H54 (cell line): ENCODE results near the gene PTPRB.

Experiments
- DNase-seq: peaks from one replicate; pipeline ENCODE4 v3.0.0; 2011; ENCODE audit warnings: low spot score, mixed read lengths; ENCODE audit not compliant: insufficient read length
- FAIRE-seq: peaks from 3 replicates; lab custom pipeline; 2011; peaks lifted over from hg19 to GRCh38; lab: Jason Lieb, UNC
- POLR2A ChIP-seq: IDR thresholded peaks from 2 replicates; pipeline ENCODE4 v1.6.1; 2011; ENCODE audit warnings: low read depth, mild to moderate bottlenecking, low read length

The PTPRB gene

DNA sequence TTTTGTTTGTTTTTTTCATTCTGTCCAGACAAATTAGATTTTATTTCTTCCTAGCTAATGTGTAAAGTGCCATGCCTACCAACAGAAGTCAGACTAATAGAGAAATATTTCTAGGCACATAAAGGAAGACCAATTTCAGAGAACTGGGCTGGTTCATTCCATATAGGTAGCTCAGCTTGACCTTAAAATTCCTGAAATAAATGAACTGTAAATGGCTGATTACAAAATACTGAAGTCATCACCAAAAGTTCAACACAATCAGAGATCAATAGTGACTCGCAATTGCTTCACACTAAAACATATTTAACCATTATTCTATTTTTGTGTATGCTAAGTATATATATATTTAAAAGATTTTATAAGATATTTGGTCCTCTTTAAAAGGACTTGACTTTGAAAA lies 34.2 kb downstream of the PTPRB start:
- DNase-seq: no peak
- no peak for FAIRE-seq
- TF ChIP-seq POLR2A: no peak

DNA sequence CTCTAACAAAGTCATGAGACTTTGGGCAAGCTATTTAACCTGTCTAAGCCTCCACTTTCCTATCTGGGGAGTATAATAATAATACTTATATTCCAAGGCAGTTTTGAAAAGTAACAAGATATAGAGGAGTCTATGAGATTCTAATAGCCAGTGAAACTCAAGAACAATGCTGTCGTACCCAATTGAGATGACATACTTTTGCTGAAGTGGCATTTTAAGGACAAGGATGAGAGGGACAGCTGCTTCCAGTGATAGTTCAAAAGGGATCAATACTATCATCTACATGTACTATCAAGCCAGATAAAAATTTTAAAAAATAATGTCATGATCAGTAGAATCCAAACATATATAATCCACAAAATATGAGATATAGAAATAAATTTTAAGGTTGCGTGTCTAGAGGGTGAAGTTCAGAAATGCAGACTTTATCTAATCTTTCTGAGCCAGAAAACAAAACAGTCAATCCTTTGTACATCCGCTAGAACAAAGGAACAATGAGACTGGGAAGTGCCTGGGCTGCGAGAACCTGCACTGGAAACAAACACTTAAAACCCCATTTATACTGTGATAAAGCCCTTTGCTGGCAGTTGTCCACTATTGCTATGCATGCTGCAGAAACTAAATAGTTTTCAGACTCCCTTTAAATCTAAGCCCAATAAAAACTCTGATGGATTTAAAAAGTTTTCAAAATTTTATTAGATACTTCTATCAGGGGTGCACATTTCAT lies 38.6 kb downstream of the PTPRB start:
- no peak for TF ChIP-seq POLR2A
- DNase-seq: no peak
- FAIRE-seq: no peak

DNA sequence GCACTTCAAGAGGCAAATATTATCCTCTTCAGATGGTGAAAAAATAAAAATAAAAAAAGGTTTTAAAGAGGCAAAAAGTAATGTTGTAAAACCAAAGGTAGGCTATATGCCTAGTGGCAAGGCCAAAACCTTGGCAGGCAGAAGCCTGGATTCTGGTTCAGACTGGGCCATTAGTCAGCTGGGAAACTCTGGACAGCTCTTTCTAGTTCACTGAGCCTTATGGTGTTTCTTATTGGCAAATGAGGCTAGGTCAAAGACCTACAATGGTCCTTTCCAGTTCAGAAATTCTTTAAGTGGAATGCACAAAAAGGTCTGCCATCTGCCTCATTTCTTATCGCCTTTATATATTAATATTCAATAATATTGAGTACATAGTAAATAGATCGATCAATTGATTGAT lies 44.6 kb downstream of the PTPRB start:
- no peak for FAIRE-seq
- no peak for DNase-seq
- TF ChIP-seq POLR2A: no peak

GRCh38 chr12:70590549-70591226 lies 46.5 kb downstream of the PTPRB start:
- TF ChIP-seq POLR2A: no peak
- FAIRE-seq (no peak), DNase-seq (no peak)

DNA sequence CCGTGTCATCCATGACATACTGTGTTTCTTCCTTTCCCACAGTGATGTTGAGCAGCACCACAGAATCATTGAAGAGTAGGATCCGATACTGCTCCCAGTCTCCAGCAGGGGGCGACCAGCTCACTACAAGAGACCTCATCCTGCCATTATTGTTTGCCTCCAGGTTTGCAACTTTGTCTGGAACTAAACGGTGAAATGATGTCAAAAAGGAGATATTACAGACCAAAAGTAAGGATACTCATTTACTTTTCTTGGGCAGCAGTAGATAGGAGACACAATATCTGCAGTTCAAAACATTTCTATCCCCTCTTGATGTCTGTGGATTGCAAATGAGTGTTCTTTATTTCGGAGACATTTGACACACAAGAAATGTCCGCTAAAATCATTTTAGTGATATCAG lies 47.2 kb downstream of the PTPRB start:
- FAIRE-seq (peak; percentile 87), DNase-seq (no peak)
- TF ChIP-seq POLR2A: no peak

DNA sequence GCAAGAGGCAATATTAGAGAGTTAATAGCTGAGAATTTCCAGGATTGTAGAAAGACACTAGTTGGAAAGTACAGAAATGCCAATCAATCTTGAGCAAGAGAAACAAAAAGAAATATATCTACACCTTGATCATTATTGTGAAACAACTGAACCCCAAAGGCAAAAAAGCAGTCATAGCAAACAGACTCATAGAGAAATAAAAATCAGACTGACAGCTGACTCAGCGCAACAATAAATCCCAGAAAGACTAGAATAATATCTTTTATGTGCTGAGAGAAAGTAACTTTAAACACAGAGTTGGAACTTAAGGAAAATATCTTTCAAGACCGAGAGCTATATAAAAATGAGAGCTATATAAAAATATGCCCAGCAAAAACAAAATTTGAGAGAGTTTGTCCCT lies 52.9 kb downstream of the PTPRB start:
- DNase-seq (no peak), FAIRE-seq (no peak)
- no peak for TF ChIP-seq POLR2A

DNA sequence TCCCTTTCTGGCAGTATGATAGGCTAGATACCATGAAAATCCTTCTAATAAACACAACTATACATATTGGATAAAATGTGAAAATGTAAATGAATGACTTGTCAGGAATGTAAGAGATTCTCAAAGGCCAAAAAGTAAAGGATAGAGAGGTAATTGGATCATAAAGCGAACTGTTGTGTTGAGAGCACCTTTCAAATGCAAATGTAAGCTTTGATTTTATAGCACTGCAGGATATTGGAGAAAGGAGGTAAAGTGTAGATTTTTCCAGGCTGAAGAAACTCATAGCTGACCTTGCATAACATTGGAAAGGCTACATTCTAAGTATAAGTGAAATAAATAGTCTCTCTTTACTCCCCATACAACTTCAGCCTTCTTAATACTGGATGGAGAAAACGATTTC lies 54.0 kb downstream of the PTPRB start:
- no peak for TF ChIP-seq POLR2A
- FAIRE-seq (no peak), DNase-seq (no peak)

- DNase-seq (no peak), FAIRE-seq (no peak)
- TF ChIP-seq POLR2A: no peak
Measured at GRCh38 chr12:70581208-70581607, 56.0 kb downstream of the PTPRB start.

GRCh38 chr12:70577283-70577634 lies 60.0 kb downstream of the PTPRB start:
- FAIRE-seq (no peak), DNase-seq (no peak)
- no peak for TF ChIP-seq POLR2A

DNA sequence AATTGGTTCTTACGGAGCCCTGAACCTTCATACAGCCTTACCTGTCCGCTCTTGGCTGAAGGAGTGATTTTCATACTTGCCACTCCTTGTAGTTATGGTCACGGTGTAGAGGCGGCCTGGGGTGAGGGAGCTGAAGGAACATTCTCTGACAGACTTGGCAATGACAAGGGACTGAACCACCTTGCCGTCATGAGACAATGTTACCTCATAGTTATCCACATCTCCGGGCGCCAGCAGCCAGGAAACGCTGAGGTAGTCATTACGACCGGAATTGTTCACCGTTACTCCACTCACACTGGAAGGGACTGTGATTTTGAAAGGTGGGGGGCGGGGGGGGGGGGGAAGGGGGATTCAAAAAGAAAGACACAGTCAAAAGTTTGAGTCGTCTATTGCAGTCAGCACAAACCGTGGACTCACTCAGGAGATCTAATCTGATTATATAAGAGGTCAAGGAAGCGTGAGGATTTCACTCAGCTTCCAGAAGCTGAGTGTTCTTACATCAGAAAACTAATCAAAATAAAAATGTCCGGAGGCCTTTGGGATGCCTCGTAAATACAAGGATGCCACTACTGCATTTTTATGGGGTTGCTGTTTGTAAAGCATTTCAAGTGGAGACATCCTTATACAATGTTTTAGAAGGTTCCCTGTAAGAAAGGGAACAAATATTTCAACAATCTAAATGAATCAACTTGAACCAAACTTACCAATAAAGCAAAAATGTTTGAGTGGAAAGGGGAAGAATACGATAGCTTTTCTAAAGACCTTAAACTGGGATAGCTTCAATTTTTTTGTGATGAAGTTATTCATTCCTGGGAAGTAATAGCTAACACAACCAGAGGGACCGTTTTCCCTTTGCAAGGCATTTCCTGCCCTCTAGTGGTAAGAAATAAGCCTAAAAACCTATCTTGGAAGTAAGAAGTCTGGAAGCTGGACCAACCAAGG lies 60.6 kb downstream of the PTPRB start:
- TF ChIP-seq POLR2A: no peak
- DNase-seq (peak; percentile 32), FAIRE-seq (peak; percentile 97)

DNA sequence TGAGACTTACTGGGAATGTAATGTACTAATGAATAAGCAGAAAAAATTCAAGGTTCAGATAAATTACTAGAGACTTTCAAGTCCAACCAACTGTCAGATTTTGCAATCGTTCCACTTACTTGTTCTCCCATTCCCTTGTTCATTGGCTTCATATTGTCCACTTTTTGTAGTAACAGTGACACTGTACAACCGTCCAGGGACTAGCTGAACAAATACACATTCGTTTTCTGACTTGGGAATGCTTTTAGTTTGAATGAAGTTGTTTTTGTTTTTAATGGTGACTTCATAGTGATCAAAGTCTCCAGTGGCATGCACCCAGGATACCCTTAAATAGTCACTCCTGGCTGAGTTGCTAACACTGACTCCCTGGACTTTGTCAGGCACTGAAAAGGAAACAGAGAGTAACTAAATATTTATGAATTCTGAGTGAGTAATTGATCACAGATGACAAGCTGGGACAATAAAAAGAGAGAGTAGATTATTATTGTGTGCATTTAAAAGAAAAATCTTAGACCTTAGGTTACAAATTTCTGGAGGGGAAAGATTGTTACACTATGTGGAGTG lies 65.4 kb downstream of the PTPRB start:
- DNase-seq (no peak), FAIRE-seq (no peak)
- TF ChIP-seq POLR2A: no peak

DNA sequence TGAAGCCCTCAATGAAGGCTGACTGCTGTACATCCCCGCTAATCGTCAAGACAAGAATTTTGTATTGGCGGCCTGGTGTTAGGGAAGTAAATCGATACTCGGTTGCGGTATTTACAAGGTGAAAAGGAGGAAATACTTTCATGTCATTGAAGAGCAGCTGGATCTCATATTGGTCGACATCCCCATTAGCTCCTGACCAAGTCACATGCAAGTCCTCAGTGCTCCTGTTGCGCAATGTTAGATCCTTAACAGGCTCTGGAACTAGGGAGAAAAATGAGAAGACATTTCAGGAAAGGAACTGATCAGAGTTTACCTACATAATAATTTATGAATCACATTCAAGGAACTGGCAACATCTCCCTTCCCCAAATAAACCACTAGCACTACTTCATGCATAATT lies 66.2 kb downstream of the PTPRB start:
- DNase-seq (no peak), FAIRE-seq (no peak)
- no peak for TF ChIP-seq POLR2A

DNA sequence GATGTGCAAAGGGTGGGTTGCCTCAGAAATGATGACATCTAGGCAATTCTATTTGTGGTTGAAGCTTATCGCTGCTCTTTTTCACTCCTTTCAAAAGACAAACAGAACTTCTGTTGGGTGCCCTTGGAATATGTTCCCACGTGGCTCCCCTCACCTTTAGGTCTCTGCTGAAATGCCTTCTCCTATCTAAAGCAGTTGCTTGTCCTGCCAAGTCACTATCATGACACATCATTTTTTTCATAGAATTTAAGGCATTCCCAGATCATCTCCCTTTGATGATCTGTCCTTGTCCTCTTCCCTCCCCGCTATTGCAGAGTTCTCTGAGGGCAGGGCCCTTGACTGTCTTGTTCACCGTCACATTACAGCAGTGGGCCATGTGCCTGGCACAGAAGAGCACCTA lies 75.7 kb downstream of the PTPRB start:
- no peak for FAIRE-seq
- DNase-seq: no peak
- TF ChIP-seq POLR2A: no peak

DNA sequence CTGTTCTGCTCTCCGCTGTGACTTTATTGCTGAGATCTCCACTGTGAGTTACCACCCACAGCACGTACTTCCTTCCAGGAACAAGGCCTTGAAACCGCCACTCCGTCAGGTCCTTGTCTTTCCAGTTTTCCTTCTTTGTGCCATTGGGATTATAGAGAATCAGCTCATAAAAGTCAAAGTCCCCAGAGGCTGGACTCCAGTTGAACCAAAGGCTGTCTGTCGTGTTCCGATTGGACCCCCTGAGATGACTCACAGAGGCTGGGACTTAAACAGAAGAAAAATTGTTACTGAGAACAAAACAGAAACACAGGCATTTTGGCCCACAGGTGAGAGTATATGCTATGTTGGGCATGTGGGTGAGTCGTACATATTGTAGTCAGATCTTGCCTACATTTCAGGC lies 76.6 kb downstream of the PTPRB start:
- no peak for TF ChIP-seq POLR2A
- FAIRE-seq (no peak), DNase-seq (no peak)

DNA sequence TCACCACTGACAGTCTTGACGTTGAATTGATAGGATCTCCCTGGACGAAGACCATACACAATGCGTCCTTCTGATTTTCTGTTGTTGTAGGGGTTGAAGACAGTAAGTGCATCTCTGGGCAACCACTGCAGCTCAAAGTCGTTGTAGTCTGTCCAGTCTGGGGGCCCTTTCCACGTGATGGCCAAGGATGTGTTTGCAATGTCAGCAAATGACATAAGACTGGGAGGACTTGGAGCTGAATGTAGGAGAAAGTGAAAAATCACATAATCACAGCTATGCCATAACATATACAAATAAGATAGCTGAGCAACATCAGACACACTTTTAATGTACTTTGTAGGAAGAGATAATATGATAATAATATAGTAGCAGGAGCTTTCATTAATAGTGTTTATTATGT lies 77.8 kb downstream of the PTPRB start:
- no peak for FAIRE-seq
- TF ChIP-seq POLR2A: no peak
- no peak for DNase-seq
